ENCODE results near the gene ZFYVE26.
"Not testable (repeated sequence)": the region's sequence is repeated elsewhere in the genome, so short reads cannot be mapped to it uniquely, and the experiment has no call there.

The ZFYVE26 gene

GRCh38 chr14:67816326-67817002 lies at the start of gene ZFYVE26:
Gene ZFYVE26 (minus strand): TSS chr14:67816590. CDS start chr14:67815963, 627 bp downstream.
- peak; percentile 96 for DNase-seq (ENCODE audit: low spot score)

DNA sequence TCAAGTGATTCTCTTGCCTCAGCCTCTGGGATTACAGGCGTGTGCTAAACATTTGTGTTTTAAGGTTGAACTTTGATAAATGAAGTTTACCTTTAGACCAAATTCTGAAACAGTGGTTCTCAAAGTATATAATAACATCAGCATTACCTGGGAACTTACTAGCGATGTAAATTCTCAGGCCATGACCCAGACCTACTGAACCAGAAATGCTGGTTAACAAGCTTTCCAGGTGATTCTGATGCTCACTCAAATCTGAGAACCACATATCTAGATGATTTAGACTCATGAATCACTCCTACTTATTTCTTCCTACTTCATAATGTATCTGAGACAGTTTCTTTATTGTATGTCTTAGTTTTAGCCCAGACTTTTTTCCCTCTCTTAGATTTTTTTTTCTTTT lies 46.8 kb upstream of the ZFYVE26 start:
- DNase-seq (ENCODE audit: low spot score) = no peak

DNA sequence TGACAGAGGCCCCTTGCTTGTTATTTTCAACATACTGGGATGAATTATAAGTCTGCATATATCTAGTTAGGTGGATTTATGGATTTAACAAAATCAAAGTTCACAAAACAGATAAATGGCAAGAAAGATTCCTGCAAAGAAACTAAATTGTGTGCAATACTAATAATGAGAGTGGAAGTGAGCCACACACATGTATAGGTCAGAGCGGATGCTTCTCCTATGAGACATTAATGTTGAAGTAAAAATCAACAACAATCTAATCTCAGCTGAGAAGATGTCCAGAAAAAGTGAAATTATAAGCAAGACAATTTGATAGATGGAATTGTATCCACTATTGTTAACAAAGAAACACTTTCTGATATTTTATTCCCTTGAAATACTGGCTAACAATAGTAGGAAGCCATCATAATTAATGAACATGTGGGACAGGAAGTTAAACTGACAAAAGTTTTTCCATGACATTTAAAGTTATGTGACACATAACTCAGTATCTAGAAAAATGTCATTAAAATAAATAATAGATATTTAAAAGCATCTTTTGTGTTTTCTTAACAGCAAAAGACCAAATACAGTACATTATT lies 42.9 kb upstream of the ZFYVE26 start:
- DNase-seq (ENCODE audit: low spot score) = peak; percentile 58

DNA sequence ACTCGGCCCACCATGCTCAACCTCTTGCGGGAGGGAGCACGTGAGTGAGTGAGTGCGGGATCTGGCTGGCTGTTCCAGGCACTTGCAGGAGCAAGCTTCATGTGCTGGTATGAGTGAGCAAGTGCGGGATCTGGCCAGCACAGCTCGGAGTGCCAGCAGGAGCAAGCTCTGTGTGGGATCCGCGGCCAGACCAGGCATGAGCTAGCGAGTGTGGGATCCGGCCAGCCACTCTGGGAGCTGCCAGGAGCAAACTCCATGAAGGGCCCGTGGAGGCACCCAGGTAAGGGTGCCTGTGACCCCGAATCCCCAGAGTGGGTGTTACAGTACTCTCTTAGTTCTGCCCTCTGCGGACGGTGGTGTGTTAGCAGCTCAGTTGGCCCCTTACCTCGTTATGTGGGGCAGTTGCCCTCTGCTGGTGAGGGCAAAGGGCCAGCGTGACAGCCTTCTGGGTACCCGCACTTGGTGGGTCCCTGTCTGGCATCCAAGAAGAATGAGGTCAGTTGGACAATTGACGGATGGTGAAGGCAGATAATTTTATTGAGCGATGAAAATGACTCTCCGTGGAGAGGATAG lies 41.5 kb upstream of the ZFYVE26 start:
- DNase-seq (ENCODE audit: low spot score) = no peak

- DNase-seq (ENCODE audit: low spot score) = no peak
Observed at GRCh38 chr14:67856827-67857226, 40.4 kb upstream of the ZFYVE26 start.

DNA sequence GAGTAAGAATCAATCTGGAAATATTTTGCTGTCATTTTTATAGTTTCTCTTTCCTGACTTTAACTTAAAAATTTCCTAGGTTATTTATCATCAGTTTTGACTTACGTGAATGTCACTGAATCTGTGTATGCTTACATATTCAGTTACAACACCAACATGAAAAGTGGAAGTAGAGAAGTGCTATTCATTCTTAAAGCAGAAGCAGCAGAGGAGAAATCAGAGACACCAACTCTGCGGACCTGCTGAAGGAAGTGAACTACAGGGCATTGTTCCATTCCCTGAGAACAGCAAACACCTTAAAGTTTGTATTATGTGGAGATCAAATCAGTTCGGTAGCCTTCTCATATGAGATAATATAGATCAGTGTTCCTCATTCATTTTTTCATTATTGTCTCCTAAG lies 37.3 kb upstream of the ZFYVE26 start:
- no peak for DNase-seq (ENCODE audit: low spot score)

DNA sequence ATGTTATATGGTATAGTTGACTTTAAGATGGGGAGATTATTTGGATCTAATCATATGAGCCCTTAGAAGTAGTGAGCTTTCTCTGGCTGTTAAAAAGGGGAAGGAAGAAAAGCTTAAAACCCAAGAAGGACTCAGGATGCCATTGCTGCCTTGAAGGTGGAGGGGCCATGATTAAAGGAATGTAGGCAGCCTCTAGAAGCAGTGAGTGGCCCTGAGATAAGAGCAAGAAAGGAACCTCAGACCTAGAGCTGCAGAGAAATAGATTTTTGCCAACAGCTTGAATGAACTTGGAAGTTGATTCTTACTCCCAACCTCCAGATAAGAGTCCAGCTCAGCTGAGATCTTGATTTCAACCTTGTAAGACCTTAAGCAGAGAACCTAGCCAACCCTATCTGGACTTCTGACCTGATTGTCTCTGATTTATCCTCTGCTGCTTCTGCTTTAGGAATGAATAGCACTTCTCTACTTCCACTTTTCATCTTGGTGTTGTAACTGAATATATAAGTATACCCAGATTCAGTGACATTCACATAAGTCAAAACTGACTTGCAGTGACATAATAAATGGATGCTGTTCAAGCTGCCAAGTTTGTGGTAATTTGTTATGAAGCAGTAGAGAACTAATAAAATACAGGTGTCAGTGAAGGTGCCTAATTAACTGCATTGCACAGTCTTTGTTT lies 36.7 kb upstream of the ZFYVE26 start:
- DNase-seq (ENCODE audit: low spot score) = no peak

- no peak for DNase-seq (ENCODE audit: low spot score)
Observed at GRCh38 chr14:67851785-67852410, 35.5 kb upstream of the ZFYVE26 start.

GRCh38 chr14:67850066-67850830 lies 33.9 kb upstream of the ZFYVE26 start:
- DNase-seq (ENCODE audit: low spot score) = no peak

GRCh38 chr14:67846029-67846610 lies 29.7 kb upstream of the ZFYVE26 start:
- DNase-seq (ENCODE audit: low spot score) = no peak

DNA sequence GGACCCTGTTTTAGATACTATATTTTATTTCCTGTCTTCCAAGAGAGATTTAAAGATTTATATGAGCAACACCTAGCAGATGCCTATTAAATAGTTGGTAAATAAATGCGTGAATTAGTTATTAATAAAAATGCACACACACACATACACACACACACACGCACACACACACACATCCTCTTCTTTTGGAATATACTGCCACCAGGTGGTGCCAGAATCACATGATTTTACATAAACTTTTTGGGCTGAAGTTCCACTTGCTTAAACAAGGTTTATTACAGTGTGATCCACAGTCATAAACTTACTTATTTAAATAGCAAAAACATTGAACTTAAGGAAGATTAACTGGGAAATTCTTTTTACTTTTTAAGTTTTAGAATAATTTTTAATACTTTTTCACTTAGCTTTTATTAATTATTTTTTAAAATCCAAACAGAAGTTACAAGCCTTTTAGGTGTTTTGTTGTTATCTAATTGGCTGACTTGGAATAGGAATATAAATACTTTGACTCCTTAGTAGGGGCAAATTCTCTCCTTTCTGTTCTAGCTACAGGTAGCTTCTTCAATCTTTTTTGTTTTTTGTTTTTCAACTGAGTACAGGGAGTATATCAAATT lies 20.7 kb upstream of the ZFYVE26 start:
- DNase-seq (ENCODE audit: low spot score) = peak; percentile 62

DNA sequence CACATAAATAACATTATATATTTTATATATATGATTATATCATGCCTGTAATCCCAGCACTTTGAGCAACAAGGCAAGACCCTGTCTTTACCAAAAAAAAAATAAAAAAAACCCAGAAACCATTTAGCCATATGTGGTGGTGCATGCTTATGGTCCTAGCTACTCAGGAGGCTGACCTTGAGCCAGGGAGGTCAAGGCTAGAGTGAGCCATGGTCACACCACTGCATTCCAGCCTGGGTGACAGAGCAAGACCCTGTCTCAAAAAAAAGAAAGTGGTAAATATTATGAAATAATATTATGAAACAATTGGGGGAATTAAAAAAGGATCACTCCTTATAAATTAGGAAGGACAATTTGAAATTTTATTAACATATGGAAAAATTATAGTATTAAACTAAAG lies 19.2 kb upstream of the ZFYVE26 start:
- DNase-seq (ENCODE audit: low spot score) = no peak

DNA sequence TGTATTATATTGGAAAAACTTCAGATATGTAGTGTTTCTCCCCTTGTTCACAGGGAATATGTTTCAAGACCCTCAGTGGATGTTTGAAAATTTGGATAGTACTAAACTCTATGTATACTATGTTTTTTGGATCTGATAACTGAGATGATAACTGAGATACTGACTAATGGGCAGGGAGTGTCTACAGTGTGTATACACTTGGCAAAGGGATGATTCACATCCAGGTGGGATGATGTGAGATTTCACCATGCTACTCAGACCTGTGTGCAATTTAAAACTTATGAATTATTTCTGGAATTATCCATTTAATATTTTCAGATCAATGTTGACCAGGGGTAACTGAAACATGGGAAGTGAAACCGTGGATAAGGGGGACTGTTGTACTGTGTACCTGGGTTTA lies 17.0 kb upstream of the ZFYVE26 start:
- no peak for DNase-seq (ENCODE audit: low spot score)

DNA sequence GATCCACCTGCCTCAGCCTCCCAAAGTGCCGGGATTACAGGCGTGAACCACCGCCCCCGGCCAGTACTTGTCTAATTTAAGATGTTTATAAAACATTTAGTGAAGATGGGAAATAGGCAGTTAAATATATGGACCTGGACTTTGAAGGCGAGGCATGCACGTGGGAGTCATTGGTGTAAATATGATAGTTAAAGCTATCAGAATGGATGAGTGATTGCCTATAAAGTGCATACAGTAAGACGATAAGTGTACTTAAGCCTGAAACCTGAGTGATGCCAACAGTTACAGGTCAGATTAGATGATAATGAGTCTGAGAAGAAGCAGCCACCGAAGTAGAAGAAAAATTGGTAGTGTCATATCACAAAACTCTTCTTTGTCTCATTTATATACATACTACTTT lies 14.7 kb upstream of the ZFYVE26 start:
- DNase-seq (ENCODE audit: low spot score) = no peak

GRCh38 chr14:67821121-67821520 lies 4.7 kb upstream of the ZFYVE26 start:
- DNase-seq (ENCODE audit: low spot score) = no peak

DNA sequence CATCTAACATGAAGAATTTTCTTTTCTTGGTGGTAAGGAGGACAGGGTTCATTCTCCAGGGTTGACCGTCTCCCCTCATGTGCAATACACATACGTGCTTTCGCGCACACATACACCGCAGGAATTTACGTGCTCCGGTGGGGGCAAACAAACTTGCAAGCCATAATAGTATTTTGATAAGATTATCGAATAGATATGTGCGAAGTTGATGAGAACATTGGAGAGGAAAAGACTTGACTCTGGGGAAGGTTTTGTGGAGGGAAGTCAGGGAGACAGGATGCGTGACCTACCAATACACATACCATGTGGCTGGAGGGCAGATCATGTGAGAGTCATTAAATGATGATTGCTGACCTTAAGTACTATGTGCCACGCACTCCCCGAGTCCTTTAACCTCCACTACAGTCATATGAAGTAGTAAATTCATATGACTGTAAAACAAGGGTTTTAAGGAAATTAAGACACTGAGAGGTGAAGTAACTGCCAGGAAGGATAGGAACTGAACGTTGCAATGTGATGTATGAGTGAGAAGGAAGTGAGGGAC lies 4.1 kb upstream of the ZFYVE26 start:
- peak; percentile 50 for DNase-seq (ENCODE audit: low spot score)

GRCh38 chr14:67819563-67820421 lies 3.4 kb upstream of the ZFYVE26 start, which contains the start of gene RAD51B:
Gene RAD51B (plus strand): TSS chr14:67819779.
- peak; percentile 87 for DNase-seq (ENCODE audit: low spot score)

DNA sequence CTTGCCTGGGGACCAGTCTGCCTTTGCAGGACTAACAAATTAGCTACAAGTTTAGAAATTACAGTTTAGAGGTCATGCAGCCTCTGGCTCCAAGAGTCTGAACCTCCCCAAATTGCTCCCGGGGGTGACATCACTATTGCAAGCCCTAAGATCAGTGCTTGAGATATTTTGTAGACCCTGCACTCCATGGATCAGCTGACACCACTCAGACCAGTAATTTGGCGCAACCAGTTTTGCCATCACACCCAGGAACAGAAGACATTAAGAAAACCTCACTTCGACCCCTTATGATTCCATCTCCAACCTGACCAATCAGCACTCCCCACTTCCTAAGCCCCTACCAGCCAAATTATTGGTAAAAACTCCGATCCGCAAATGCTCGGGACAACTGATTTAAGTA lies 2.1 kb upstream of the ZFYVE26 start:
- not testable (repeated sequence) for DNase-seq (ENCODE audit: low spot score)

GRCh38 chr14:67817750-67818438 lies 1.5 kb upstream of the ZFYVE26 start:
- no peak for DNase-seq (ENCODE audit: low spot score)

Data from kidney capillary endothelial cell (primary cell).